Measurements from ENCODE around the gene FGF11.

- TF ChIP-seq POLR2A (IDR thresholded peaks at IDR 0.05): no peak
- no peak for TF ChIP-seq CTCF (IDR thresholded peaks at IDR 0.05)
Measured at GRCh38 chr17:7491583-7491982, 52.3 kb downstream of the FGF11 start.
